HT1080 (cell line): ENCODE measurements around the gene CCDC82. TPM values are rescaled to one million over a fixed set of nuclear protein-coding genes. Genes with fewer than 3 reads are reported as not detected.
A peak's percentile ranks its signal among the peaks of the same experiment; 100 is the strongest.

ENCODE experiments used
- DNase-seq: peaks from one replicate; pipeline ENCODE4 v3.0.0-alpha.2; 2015; ENCODE audit warnings: low read depth
- small RNA-seq: library from RNA; depleted of rRNA; stranded (forward); fragments of <200 nt; gene quantifications from one replicate; pipeline ENCODE3, GENCODE V24; 2014
- total RNA-seq: library from RNA; depleted of rRNA; stranded (reverse); fragments of >200 nt; shearing (Covaris generic); gene quantifications from 2 replicates; pipeline ENCODE4 v1.2.3, GENCODE V29; 2014; rRNA removed

Gene CCDC82
- total RNA-seq, 1 experiment from 2014 or later = 8.6 TPM

DNA sequence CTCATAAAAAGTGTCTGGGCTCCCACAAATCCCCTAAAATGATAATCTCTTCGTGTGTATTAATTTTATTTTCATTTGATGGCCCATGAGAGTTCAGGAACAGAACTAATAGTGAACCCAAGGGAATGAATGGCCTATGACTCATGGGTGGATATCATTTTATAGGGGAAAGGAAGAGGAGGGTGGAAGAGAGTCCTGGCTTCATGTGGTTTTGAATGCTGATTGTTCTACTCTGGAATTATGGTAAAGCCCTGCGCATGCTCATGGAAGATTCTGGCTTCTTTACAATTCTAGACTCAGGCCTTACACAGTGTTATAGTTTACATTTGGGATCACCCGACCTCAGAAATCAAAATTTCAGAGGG is 82.0 kb downstream of the CCDC82 start:
- peak; percentile 95 for DNase-seq

DNA sequence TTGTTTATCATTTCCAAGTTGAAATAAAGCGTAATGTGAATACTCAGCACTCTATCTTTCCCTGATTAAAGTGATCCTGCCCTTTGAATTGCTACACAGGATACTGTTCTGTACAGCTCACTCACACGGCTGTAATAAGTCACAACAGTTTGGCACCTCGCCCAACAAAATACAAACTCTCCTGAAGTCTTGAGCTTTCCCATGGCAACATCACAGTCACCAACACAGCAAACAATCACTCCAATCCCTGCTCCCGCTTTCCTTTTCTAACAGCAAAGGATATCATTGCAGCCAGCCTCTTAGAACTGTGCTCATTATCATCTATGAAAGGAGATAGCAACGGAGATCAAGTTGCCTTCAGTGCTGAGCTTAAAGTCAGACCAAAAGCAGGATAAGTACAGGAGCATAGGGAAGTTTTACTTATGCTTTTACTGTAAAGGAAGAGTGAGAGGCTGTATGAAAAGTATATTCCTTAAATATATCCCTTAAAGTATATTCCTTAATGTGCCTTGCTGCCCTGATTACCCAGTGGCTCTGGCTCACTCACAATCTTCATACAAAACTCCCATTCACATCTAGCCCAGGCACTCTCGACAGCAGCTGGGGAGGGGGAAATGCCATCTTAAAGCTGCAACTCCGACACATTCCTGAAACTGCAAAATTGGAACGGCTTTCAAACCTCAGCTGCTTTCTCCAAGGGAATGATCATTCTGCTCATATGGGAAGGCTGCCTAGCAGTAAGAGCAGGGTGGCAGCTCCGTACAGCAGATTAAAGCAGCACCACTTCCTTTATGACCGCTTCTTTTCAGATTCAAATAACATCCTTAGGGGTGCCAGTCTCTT is 82.6 kb downstream of the CCDC82 start:
- DNase-seq = peak; percentile 98

DNA sequence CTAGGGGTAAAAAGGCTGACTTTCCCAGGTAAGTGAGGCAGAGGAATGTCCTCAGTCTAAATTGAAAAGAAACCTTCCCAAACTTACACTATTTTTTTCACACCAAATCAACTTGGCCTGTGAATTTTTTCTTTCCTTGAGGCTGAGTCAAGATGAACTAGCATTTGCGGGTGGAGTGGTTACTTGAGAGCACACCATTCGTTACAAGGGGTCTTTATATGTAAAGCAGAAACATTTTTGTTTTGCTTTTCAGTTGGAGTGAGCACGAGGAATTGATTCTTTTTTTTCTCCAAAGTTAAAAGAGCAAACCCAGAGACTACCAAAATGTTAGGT is 83.1 kb downstream of the CCDC82 start:
- DNase-seq = no peak

DNA sequence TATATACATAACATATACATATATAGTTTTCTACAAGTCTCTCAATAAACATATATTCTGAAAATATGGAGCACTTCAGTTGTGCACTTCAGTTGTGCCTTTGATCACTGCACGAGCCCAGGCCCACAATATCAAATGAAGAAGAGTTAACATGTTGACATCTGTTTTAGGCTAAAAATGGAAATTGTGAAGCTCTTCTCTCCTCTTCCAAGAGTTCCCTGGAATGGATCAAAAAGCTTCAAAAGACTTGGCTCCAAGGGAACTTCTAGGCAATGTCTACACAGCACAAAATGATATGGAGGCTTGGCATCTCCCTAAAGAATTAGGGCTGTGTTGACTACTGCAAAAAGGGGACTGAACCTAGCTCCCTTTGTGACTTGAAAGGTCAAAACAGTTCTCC is 83.6 kb downstream of the CCDC82 start:
- DNase-seq = no peak

DNA sequence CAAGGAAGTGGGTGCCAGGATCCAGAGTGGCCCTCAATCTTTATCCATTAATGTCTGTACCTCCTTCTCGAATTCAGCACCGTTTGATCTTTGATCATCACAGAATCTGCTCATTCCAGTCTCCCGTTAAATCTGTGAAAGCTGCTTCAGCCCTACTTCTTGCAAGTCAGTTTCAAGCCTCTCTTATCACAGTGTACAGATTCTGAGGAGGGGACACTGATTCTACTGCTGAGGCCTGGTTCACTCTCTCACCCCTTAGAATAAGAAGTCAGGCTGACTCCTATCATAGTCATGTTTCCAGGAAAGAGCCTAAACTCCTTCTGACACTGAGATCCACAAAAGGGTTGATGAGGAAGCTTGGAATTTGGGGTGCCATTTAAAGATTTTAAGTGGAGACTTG is 85.7 kb downstream of the CCDC82 start:
- DNase-seq = no peak

DNA sequence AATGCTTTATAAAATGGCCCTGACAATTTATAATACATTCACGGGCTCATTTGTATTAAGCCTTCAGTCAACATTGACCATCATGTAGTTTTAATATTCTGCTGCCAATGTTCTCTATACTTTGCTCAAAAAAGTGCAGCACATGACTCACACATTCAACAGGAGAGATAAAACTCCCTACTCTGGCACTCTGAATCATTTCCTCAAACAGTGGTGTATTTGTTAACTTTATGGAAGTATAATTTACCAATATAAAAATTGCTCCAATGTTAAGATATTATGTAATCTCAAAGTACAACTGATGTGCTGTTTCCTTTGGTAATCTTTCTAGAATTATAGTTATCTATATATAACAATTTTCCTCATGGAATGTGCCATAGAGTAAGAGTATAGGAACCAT is 86.6 kb downstream of the CCDC82 start:
- DNase-seq = peak; percentile 83

Small RNA genes lying within 50 kb of the gene (small RNA-seq; reads per million reads assigned to genes)
- gene MIR1260B = not detected

Other genes with a start within 250 kb of the CCDC82 start
- 5.4 and 7.2 TPM in 2 replicates for gene MAML2, start 46.7 kb downstream of the CCDC82 start, total RNA-seq
- 4.2 and 5.9 TPM in 2 replicates for gene JRKL, start 101 bp upstream of the CCDC82 start, total RNA-seq